GM21825 (cell line): ENCODE measurements around the gene STXBP6.

Experiments used
- ATAC-seq: cut with Tn5 transposase; IDR thresholded peaks from one replicate; pipeline ENCODE4 v1.9.1; 2021; ENCODE audit warnings: mild to moderate bottlenecking, moderate library complexity; ENCODE audit not compliant: unreplicated experiment

The STXBP6 gene

GRCh38 chr14:24892497-24893051 is 157.4 kb downstream of the STXBP6 start:
- no peak for ATAC-seq

GRCh38 chr14:24891987-24892496 is 157.9 kb downstream of the STXBP6 start:
- no peak for ATAC-seq

- ATAC-seq, result no peak
Observed at GRCh38 chr14:24890716-24891115, 159.2 kb downstream of the STXBP6 start.

- ATAC-seq, result no peak
Observed at GRCh38 chr14:24889843-24890242, 160.1 kb downstream of the STXBP6 start.

- ATAC-seq, result no peak
Observed at GRCh38 chr14:24888532-24888931, 161.4 kb downstream of the STXBP6 start.

- ATAC-seq, result no peak
Observed at GRCh38 chr14:24887623-24888304, 162.2 kb downstream of the STXBP6 start.

GRCh38 chr14:24885410-24885913 is 164.5 kb downstream of the STXBP6 start:
- ATAC-seq, result no peak

- ATAC-seq, result no peak
Observed at GRCh38 chr14:24883576-24883975, 166.4 kb downstream of the STXBP6 start.

- no peak for ATAC-seq
Observed at GRCh38 chr14:24881116-24881893, 168.6 kb downstream of the STXBP6 start.

- ATAC-seq, result no peak
Observed at GRCh38 chr14:24880689-24881088, 169.3 kb downstream of the STXBP6 start.

- no peak for ATAC-seq
Observed at GRCh38 chr14:24879661-24880386, 170.1 kb downstream of the STXBP6 start.

- no peak for ATAC-seq
Observed at GRCh38 chr14:24876996-24877395, 173.0 kb downstream of the STXBP6 start.

GRCh38 chr14:24875991-24876878 is 173.7 kb downstream of the STXBP6 start:
- ATAC-seq, result no peak

GRCh38 chr14:24875203-24875838 is 174.6 kb downstream of the STXBP6 start:
- ATAC-seq, result no peak

- no peak for ATAC-seq
Observed at GRCh38 chr14:24874514-24875202, 175.3 kb downstream of the STXBP6 start.

- no peak for ATAC-seq
Observed at GRCh38 chr14:24873551-24873950, 176.4 kb downstream of the STXBP6 start.

GRCh38 chr14:24870949-24871701 is 178.8 kb downstream of the STXBP6 start:
- no peak for ATAC-seq

- ATAC-seq, result no peak
Observed at GRCh38 chr14:24868389-24868788, 181.6 kb downstream of the STXBP6 start.
